ENCODE results near the gene INPP4A. TPM values are rescaled to one million over a fixed set of nuclear protein-coding genes. Genes with fewer than 3 reads are reported as not detected.

Gene INPP4A
- total and polyA plus RNA-seq, 2 experiments from 2014 or later = 7.9 to 13.1 TPM

DNA sequence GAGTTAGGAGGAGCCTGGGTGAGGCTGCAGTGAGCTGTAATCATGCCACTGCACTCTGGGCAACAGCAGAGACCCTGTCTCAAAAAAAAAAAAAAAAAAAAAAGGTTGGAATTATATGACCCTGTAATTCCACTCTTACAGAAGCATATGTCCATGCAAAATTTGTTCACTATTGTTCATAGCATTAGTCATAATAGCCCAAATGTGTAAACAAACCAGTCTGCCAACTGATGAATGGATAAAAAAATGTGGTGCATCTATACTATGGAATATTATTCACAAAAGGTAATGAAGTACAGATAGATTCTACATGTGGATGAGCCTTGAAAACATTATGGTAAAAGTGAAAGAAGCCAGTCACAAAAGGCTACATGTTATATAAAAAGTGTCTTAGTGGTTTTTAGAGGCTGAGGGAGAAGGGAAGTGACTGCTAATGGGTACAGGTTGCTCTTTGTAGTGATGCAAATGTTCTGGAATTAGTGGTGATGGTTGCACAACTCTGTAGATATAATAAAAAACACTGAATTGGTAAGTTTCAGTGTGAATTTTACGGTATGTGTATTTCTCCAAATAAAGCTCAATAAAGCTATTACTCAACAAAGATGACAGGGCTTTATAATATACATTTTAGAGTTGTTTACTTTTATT is 154.2 kb downstream of the INPP4A start:
- H3K4me1 ChIP-seq (ENCODE audit: insufficient read depth) = no peaks in the 10 kb centered on the region
- H3K27me3 ChIP-seq = no peaks in the 10 kb centered on the region
- no peak overlapping the region for H2AFZ ChIP-seq
- DNase-seq (ENCODE audit: low spot score) = no peak
- no peak overlapping the region for H3K4me3 ChIP-seq
- no peaks in the 10 kb centered on the region for H4K20me1 ChIP-seq (ENCODE audit: insufficient read depth, poor library complexity, severe bottlenecking)
- H3K4me2 ChIP-seq = no peak overlapping the region
- H3K9me2 ChIP-seq (replicated peaks; ENCODE audit: insufficient read depth) = no peaks in the 10 kb centered on the region
- H3K9me3 ChIP-seq (ENCODE audit: low read depth) = no peaks in the 10 kb centered on the region
- TF ChIP-seq EZH2phosphoT487 (IDR thresholded peaks at IDR 0.05; ENCODE audit: low read depth, severe bottlenecking, unreplicated experiment) (no peak), EZH2 (IDR thresholded peaks at IDR 0.05; ENCODE audit: borderline replicate concordance) (no peak)
- TF ChIP-seq, protein P1, sequence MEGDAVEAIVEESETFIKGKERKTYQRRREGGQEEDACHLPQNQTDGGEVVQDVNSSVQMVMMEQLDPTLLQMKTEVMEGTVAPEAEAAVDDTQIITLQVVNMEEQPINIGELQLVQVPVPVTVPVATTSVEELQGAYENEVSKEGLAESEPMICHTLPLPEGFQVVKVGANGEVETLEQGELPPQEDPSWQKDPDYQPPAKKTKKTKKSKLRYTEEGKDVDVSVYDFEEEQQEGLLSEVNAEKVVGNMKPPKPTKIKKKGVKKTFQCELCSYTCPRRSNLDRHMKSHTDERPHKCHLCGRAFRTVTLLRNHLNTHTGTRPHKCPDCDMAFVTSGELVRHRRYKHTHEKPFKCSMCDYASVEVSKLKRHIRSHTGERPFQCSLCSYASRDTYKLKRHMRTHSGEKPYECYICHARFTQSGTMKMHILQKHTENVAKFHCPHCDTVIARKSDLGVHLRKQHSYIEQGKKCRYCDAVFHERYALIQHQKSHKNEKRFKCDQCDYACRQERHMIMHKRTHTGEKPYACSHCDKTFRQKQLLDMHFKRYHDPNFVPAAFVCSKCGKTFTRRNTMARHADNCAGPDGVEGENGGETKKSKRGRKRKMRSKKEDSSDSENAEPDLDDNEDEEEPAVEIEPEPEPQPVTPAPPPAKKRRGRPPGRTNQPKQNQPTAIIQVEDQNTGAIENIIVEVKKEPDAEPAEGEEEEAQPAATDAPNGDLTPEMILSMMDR (IDR thresholded peaks at IDR 0.05; ENCODE audit: poor library complexity) = no peak
- no peaks in the 10 kb centered on the region for H3K36me3 ChIP-seq (replicated peaks; ENCODE audit: insufficient read depth, low read depth)
- H3K79me2 ChIP-seq = peaks cover 5% of the 10 kb centered on the region
- WGBS (ENCODE audit: low lambda C conversion rate, missing lambda C conversion rate) = 91% methylated on average over 1 of the region's 1 CpG
- H3K27ac ChIP-seq = no peak overlapping the region

DNA sequence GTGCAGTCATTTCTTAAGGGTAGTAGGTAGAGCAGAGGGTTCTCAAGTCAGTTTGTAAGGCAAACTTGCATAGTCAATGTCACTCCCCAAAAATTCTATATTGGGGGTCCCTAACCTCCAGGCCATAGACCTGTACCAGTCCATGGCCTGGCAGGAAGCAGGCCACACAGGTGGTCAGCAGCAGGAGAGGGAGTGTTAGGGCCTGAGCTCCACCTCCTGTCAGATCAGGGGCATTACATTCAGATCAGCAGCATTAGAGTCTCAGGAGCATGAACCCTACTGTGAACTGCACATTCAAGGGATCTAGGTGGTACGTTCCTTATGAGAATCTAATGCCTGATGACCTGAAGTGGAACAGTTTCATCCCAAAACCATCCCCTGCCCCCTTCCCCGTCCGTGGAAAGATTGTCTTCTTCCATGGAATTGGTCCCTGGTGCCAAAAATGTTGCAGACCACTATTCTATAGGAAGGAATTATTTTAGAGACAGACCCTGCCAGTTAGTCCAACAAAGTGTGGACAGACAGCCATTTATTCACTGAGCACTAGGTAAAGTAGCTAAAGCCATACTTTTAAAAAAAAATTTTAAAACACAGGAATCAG is 157.0 kb downstream of the INPP4A start:
- Histone ChIP-seq H3K36me3 (replicated peaks; ENCODE audit: insufficient read depth, low read depth) (no peaks in the 10 kb centered on the region), H3K9me2 (replicated peaks; ENCODE audit: insufficient read depth) (no peaks in the 10 kb centered on the region)
- peak; percentile 59 for DNase-seq (ENCODE audit: low spot score)

DNA sequence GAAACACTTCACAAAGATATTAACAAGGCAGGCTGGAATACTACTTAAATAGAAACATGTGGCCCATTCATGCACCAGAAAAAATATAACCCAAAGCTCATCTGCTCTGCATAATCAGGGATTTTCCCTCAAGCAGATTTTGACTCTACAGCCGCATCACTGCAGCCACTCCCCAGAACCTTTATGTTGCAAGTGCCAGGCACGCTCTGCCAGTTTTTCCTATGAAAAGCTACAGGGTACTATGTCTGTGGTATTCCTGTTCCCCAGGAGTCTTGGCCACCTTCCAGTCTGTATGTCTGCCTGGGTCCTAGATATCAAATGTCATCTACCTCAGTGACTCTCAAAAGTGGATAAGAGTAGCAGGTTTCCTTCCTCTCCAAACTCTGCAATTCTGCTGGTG is 159.9 kb downstream of the INPP4A start:
- H3K4me3 ChIP-seq = no peak overlapping the region
- no peaks in the 10 kb centered on the region for H3K27me3 ChIP-seq
- DNase-seq (ENCODE audit: low spot score) = no peak
- no peak overlapping the region for H2AFZ ChIP-seq
- H3K9me3 ChIP-seq (ENCODE audit: low read depth) = no peaks in the 10 kb centered on the region
- TF ChIP-seq EZH2 (IDR thresholded peaks at IDR 0.05; ENCODE audit: borderline replicate concordance) (no peak), EZH2phosphoT487 (IDR thresholded peaks at IDR 0.05; ENCODE audit: low read depth, severe bottlenecking, unreplicated experiment) (no peak)
- TF ChIP-seq, protein P1 (IDR thresholded peaks at IDR 0.05; ENCODE audit: poor library complexity) = no peak
- H3K79me2 ChIP-seq = peaks cover 55% of the 10 kb centered on the region
- H3K36me3 ChIP-seq (replicated peaks; ENCODE audit: insufficient read depth, low read depth) = no peaks in the 10 kb centered on the region
- WGBS (ENCODE audit: low lambda C conversion rate, missing lambda C conversion rate) = 81% methylated on average over 2 of the region's 2 CpGs
- no peaks in the 10 kb centered on the region for H3K9me2 ChIP-seq (replicated peaks; ENCODE audit: insufficient read depth)
- no peak overlapping the region for H3K4me2 ChIP-seq
- H3K27ac ChIP-seq = no peak overlapping the region
- H3K4me1 ChIP-seq (ENCODE audit: insufficient read depth) = peaks cover 12% of the 10 kb centered on the region
- H4K20me1 ChIP-seq (ENCODE audit: insufficient read depth, poor library complexity, severe bottlenecking) = peaks cover 14% of the 10 kb centered on the region

More for the DNA sequence above, 157.0 kb downstream of the INPP4A start:
- H4K20me1 ChIP-seq (ENCODE audit: insufficient read depth, poor library complexity, severe bottlenecking) = peaks cover 5% of the 10 kb centered on the region
- H3K4me1 ChIP-seq (ENCODE audit: insufficient read depth) = peaks cover 1% of the 10 kb centered on the region
- H3K9me3 ChIP-seq (ENCODE audit: low read depth) = no peaks in the 10 kb centered on the region
- H3K4me3 ChIP-seq = no peak overlapping the region
- H3K79me2 ChIP-seq = peaks cover 31% of the 10 kb centered on the region
- TF ChIP-seq EZH2phosphoT487 (IDR thresholded peaks at IDR 0.05; ENCODE audit: low read depth, severe bottlenecking, unreplicated experiment) = no peak
- no peak for TF ChIP-seq EZH2 (IDR thresholded peaks at IDR 0.05; ENCODE audit: borderline replicate concordance)
- TF ChIP-seq, protein P1 (IDR thresholded peaks at IDR 0.05; ENCODE audit: poor library complexity) = peak; percentile 57
- no peak overlapping the region for H3K4me2 ChIP-seq
- 71% methylated on average over 3 of the region's 3 CpGs for WGBS (ENCODE audit: low lambda C conversion rate, missing lambda C conversion rate)
- no peak overlapping the region for H2AFZ ChIP-seq
- H3K27me3 ChIP-seq = no peaks in the 10 kb centered on the region
- H3K27ac ChIP-seq = no peak overlapping the region

All from hepatocyte (in vitro differentiated cells).